ENCODE measurements around the gene UTP4.

The UTP4 gene

DNA sequence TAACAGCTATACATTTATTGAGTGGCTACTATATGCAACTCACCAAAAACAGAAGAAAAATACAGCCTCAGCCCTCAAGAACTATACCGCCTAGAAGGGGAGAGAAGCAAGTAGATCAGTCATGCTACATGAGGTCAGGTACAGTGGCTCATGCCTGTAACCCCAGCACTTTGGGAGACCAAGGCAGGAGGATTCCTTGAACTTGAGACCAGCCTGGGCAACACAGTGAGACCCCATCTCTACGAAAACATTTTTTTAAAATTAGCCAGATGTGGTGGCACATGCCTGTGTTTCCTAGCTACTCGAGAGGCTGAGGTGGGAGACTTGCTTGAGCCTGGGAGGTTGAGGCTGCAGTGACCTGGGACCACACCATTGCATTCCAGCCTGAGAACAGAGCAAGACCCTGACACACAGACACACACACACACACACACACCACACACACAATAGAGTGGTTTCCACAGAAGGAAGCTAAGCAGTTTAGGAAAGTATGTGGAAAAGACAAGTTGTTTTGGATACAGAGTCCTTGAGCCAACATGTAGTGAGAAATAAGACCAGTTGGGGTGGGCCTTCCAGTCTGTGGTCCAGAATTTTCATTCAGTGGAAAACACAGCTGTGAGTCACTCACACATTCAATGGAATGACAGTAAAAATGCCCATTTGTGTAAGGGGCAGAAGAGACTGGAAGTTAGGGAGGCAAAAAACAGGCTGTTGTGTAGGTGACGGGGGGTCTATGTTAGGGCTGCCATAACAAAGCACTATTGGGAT is 43.8 kb downstream of the UTP4 start:
- DNase-seq (ENCODE audit: low read depth, low spot score), result no peak

DNA sequence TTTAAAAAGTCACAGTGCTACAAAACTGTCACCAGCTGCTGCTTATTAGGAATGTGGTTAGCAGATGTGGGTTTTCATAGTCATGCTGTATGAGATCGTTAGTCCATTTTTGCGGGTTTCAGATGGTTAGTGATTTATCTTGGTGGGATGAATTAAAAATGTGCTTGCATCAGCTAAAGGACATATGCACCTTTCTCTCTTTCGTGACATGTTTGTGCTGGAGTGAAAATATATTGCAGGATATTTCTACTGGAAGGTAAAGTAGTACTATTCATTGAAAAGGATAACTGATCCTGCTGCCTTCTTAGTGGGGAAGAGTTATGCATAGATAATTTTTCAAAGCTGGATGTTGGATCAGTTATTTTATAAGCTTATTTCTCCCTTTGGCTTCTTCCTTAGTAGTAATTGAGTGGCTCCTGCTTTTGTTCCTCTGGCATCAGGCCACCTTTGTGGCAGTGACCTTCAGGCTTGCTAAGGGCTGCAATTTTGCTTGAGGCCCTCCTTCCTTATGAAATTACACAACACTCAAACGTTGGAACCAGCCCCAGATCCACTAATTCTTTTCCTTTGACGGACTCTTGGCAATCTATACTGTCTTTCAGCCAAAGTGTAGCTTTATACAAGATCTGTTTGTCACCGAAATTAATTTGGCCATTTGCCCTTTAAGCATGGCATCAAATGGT is 47.0 kb downstream of the UTP4 start:
- DNase-seq (ENCODE audit: low read depth, low spot score), result no peak

- DNase-seq (ENCODE audit: low read depth, low spot score), result no peak
These were observed 47.5 kb downstream of the UTP4 start for GRCh38 chr16:69180011-69180338.

DNA sequence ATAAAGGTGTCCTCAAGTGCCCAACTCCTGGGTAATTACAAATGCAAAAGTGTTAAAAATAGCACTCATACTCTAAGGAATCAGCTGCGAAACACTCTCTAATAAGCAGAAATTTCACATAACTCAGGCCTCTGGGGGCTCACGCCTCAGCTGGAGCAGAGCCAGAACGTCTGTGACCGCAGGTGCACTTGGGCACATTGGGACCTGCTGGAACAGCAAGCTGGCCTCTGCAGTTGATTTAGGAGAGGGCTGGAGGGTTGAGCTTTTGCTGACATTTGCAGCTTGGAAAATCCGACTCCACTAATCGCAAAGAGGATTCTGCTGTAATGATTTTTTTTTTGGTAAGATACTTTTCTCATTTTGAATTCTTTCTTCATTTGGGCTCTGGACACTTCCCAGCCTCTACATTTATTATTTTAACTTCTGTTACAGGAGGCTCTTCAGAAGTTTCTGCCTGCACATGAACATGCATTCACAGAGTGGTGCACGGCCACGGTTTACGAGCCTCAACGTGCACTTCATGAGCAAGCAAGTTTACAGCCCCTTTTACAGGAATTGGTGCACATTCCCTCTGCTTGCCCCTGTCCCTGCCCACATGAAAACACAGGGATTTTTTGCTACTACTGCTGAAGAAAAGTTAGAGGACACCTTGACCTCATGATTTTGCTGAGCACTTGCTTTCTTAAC is 50.4 kb downstream of the UTP4 start:
- no peak for DNase-seq (ENCODE audit: low read depth, low spot score)

DNA sequence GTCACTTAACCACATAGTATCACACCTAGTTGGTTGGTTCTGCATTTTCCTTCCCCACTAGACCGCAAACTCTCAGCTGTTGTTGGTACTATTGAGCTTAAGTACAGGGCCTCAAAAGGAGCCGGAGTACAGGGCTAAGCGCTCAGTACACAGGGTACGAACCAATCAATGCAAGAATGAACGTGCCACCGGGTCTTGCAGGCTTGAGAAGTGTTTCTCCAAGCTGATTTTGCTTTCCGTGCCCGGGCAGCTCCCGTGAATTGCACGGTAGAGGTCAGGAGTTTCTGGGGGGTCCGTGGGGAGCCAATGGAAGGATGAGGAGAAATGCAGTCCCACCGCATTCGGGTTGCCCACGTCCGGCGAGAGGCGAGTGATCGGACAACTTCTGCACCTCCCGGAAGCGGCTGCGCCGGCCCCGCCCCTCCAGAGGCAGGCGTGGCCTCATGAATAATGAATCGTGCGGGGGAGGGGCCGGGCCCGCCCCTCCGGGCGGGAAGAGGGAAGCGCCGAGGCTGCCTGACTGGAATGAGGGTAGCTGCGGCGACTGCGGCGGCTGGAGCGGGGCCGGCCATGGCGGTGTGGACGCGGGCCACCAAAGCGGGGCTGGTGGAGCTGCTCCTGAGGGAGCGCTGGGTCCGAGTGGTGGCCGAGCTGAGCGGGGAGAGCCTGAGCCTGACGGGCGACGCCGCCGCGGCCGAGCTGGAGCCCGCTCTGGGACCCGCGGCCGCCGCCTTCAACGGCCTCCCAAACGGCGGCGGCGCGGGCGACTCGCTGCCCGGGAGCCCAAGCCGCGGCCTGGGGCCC is 54.4 kb downstream of the UTP4 start, which contains the start of gene SNTB2:
TSS of gene SNTB2 (plus strand) at position 523 of the 804 bp plus-strand sequence. CDS start at position 526, 3 bp downstream.
- peak; percentile 82 for DNase-seq (ENCODE audit: low read depth, low spot score)

DNA sequence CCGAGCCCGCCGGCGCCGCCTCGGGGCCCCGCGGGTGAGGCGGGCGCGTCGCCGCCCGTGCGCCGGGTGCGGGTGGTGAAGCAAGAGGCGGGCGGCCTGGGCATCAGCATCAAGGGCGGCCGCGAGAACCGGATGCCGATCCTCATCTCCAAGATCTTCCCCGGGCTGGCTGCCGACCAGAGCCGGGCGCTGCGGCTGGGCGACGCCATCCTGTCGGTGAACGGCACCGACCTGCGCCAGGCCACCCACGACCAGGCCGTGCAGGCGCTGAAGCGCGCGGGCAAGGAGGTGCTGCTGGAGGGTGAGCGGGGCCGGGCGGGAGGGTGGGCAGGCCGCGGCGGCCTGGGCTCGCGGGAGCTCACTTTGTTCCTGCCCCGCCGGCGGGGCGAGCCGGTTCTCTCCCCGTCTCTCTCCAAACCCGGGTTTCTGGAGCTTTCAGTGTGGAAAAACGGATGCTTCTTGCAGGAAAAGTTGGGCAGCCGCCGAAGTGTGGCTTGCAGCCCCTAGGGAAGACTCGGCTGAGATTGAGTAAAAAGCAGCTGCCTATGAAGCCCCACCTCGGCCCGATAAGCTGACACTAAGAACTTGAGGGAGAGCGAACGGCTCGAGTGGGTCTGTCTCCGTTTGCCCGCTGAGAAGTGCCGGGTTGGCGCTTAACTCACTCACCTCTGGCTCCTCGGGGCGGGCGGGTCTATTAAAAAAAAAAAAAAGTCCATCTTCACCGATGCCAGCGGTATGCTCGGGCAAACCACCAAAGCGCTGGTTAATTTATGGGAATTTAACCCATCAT is 55.2 kb downstream of the UTP4 start:
- no peak for DNase-seq (ENCODE audit: low read depth, low spot score)

- no peak for DNase-seq (ENCODE audit: low read depth, low spot score)
These were observed 55.7 kb downstream of the UTP4 start for GRCh38 chr16:69188236-69188549.

DNA sequence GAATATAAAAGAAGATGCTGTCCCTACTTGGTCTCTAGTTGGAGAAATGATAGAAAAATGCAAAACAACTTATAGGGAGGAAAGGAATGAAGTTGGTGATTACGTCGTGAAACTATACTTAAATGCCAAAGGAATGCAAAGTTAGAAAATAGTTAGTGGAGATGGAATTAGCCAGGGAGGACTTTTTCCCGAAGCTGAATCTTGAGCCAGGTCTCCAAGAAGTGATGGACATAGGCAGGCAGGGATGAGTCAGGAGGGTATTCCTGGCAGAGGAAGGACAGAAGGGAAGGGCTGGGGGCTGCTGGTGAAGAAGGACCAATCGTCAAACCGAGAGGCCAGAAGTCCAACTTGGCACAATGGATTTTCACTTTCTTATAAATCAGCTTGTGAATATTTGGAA is 56.3 kb downstream of the UTP4 start:
- no peak for DNase-seq (ENCODE audit: low read depth, low spot score)

DNA sequence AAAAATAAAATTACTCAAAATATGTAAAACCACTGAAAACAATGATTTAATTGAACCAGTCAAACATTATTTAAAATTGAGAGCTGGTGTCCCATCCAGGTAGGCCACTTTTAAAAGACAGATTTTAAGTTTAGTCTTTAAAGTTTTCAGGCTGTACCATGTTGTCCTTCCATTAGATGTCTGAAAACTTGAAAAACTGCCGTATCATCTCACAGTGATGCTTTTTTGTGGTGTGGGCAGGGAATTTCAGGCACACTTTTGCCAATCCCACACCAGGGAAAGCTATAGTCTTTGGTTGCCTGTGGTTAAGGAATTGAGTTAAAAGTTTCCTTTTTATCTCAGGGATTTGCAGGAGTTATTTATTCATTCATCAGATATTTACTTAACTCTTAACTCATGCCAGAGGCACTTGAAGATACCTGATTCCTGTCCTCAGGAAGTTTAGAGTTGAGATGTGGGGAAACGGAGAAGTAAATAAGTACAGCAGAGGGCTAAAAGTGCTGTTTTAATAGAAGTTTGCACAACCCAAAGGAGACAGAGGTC is 57.7 kb downstream of the UTP4 start:
- DNase-seq (ENCODE audit: low read depth, low spot score), result no peak

- no peak for DNase-seq (ENCODE audit: low read depth, low spot score)
These were observed 58.1 kb downstream of the UTP4 start for GRCh38 chr16:69190598-69190997.

DNA sequence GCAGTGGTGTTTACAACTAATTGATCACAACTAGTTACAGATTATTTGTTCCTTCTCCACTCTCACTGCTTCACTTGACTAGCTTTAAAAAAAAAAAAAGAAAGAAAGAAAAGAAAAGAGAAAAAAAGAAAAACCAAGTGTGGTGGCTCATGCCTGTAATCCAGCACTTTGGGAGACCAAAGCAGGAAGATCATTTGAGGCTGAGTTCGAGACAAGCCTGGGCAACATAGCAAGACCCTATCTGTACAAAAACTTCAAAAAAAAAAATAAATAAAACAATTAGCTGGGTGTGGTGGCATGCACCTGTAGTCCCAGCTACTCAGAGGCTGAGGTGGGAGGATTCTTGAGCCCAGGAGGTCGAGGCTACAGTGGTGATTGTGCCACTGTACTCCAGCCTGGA is 58.7 kb downstream of the UTP4 start:
- DNase-seq (ENCODE audit: low read depth, low spot score), result no peak

GRCh38 chr16:69193855-69194254 is 61.4 kb downstream of the UTP4 start:
- no peak for DNase-seq (ENCODE audit: low read depth, low spot score)

DNA sequence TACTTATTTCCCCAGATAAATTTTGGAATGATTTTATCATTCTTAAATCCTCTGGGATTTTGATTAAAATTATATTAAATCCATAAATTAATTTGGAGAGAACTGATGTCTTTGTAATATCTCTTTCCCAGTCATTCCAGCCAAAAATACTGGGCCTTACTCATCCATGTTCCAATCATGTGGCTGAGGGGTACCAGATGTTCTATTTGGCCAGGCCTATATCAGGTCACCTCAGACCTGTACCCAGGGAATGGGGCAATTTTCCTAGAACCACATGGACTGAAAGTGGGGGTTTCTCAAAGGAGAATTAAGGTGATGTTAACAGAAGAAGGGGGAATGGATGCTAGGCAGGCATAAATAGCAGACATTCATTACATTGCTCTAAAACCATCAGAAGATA is 62.0 kb downstream of the UTP4 start:
- no peak for DNase-seq (ENCODE audit: low read depth, low spot score)

DNA sequence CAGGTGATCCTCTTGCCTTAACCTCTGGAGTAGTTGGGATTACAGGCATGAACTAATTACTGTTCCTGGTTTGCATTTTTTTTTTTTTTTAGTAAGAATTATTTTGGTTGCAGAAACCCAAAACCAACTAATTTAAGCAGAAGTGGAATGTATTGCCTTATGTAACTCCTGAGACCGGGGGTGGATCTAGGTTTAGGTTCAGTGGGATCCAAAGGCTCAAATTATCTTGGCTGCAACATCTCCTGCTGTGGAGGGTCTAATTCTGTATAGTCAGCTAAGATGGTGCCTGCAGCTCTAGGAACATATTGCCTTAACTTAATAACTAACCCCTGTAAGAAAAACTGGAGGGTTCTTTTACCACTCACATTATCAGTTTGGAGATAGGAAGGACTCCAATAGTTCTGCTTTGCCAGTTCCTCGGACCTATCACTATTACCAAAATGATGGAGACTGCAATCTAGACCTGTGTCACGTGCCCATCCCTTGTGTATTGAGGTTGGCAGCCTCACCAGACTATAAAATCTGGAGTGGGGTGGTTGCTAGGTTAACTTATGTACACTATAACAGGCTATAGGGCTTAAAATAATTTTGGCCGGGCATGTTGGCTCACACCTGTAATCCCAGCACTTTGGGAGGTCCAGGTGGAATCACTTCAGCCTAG is 63.0 kb downstream of the UTP4 start:
- no peak for DNase-seq (ENCODE audit: low read depth, low spot score)

DNA sequence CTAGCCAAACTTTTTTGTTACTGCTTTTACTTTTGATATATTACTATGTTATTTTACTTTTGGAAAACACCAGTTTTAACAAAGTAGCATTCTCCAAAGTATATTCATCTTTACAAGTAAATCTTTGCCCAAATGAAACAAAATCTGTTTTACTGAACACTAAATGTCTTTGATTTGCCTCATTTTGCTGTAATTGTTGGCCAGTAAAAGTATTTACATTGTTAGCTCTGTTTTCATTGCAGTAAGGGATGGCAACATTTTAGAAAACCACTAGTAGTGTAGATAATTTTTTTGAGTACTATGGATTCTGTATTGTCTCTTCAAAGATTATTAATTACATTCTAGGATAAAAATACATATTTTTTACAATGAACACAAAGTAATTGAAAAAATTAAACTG is 65.1 kb downstream of the UTP4 start:
- DNase-seq (ENCODE audit: low read depth, low spot score), result no peak

DNA sequence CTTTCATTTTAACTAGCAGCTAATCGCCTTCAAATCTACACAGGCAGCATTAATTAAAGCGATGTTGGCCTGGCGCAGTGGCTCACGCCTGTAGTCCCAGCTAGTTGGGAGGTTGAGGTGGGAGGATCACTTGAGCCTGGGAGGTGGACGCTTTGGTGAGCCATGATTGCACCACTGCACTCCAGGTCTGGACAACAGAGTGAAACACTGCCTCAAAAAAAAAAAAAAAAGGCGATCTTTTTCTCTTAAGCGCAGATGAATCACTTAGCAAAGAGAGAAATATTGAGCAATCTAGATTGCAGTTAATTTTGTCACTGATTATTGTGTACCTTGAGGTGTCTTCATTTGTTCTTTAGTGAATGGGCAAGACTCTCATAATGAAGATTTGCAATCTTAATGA is 66.9 kb downstream of the UTP4 start:
- no peak for DNase-seq (ENCODE audit: low read depth, low spot score)

DNA sequence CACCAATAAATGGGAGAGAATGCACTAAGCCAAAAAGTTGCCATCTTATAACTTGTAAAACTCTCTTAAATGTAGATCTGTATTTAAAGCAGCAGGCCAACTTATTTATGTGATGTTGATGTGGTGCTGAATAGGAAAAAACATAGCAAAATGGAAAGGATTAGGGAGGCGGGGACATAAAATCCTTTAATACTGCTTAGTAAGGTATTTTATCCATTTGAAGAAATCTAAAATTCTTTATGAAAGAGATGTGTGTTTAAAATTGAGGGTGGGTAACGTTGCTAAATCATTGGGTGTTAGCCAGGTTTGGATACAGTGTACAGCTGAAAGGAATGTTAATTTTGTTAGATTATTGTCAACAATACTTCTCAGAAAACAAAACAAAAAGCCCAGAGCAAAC is 68.8 kb downstream of the UTP4 start:
- DNase-seq (ENCODE audit: low read depth, low spot score), result no peak

DNA sequence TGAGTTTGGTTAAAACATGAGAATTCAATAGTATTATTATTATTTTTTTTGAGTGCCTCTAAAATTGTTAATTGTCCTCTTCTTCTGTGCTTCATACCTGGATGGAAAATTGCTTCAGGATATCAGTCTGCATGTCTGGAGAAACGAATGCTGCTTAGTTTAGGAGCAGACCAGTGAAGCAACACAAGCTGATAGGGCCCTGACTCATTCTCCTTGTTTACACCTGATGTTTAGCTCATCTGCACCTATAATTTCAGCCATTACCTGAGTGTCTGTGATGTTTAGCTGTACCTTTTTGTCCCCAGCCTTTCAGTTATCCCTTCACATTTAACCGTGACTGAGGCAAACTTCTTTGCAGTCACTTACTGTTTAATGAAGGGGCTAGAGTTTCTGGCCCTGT is 69.3 kb downstream of the UTP4 start:
- no peak for DNase-seq (ENCODE audit: low read depth, low spot score)

- DNase-seq (ENCODE audit: low read depth, low spot score), result no peak
These were observed 71.7 kb downstream of the UTP4 start for GRCh38 chr16:69204172-69204571.

GRCh38 chr16:69209735-69210134 is 77.3 kb downstream of the UTP4 start:
- no peak for DNase-seq (ENCODE audit: low read depth, low spot score)

DNA sequence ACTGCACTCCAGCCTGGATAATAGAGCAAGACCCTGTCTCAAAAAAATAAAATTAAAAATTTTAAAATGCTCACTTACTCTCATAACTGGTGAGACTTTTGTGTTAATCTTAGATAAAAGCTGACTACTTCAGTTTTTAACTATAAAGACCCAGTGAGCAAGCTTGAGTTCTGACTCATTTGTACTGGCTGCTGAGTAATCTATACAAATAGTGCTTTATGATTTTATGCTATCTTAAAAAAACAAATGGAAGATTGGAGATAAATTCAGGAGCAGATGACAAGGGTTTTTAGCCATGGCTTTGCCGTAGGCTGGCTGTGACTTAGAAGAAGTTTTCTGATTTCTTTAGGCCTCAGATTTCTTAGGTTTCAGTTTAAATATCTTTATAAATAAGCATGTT is 85.0 kb downstream of the UTP4 start:
- no peak for DNase-seq (ENCODE audit: low read depth, low spot score)

All from smooth muscle cell of the brain vasculature (primary cell).